Stimulated activated CD8-positive, alpha-beta memory T cell treated with anti-CD3 and anti-CD28 coated beads, Interleukin-12 subunit alpha, Interleukin-12 subunit beta, amount 100 ng/mL, for 24 hours (primary cell): ENCODE measurements around the gene CLPX.
"Not testable (repeated sequence)": the region's sequence is repeated elsewhere in the genome, so short reads cannot be mapped to it uniquely, and the experiment has no call there.

Source experiments
- DNase-seq: peaks from one replicate; pipeline ENCODE4 v3.0.0-alpha.2; 2020; ENCODE audit errors: extremely low read depth

The CLPX gene

DNA sequence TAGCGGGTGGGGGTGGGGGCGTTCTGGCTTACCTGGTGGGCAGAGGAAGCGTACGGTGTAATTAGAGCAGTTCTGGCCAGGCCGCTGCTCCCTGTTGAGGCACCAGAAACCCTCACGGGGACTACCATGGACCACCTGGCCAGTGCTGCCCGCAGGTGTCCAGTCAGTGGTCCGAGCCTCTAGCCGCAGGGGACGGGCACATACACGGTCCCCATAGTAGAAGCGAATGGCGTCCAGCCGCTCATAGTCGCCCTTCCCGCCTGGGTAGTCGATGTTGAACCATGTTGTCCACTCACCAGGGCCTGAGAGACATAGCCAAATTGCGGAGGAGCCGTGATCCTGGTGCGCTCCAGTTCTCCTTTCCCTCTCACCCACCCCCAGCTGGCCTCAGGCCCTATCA lies 21.6 kb upstream of the CLPX start:
- no peak for DNase-seq

DNA sequence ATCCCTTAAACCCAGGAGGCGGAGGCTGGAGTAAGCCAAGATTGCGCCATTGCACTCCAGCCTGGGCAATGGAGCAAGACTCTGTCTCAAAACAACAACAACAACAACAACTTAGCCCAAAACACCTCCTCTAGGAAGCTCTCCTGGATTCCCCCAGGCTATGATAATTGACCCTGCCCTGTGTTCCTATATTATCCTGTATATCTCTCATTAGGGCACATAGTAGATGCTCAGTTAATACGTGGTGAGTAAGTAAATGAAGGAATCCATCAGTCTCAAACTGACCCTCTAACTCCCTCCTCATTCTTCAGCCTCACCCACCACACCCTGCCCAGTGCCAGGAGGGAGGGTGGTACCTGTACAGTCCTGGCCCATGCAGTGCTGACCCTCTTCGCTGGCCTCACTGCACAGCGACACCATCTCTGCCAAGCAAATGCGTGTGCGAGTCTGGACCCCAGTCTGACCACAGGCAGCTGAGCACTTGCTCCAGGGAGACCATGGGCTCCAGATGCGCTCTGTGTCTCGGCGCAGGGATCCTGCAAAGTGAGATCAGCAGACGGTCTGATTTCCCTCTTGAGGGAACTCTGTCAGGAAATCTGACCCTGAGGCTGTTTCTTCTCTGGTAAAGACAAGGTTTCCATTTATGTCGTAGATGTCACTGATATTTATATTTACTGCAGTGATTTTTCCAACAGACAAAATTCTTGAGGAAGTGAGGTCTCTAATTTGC lies 20.0 kb upstream of the CLPX start:
- no peak for DNase-seq

- DNase-seq, result no peak
Observed at GRCh38 chr15:65204236-65204930, 19.2 kb upstream of the CLPX start.

DNA sequence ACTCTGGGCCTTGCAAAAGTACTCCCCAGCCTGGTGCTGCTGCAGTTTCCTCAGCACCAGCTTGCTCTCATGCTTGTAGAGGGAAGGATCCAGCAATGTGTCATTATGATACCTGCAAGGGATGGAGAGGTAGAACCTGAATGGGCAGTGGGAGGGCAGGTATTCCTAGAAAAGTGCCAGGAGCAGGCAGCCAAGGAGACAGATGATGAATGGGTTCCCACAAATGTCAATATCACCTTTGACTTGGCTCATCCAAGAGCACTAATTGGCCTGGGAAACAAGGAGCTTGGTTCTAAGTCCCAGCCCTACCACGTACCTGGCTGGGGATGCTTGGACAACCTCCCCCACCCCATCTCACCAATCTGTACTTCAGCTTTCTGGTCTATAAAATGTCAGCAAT lies 16.8 kb upstream of the CLPX start:
- no peak for DNase-seq

GRCh38 chr15:65198571-65198970 lies 13.4 kb upstream of the CLPX start:
- DNase-seq, result no peak

- no peak for DNase-seq
Observed at GRCh38 chr15:65197337-65197645, 12.1 kb upstream of the CLPX start.

DNA sequence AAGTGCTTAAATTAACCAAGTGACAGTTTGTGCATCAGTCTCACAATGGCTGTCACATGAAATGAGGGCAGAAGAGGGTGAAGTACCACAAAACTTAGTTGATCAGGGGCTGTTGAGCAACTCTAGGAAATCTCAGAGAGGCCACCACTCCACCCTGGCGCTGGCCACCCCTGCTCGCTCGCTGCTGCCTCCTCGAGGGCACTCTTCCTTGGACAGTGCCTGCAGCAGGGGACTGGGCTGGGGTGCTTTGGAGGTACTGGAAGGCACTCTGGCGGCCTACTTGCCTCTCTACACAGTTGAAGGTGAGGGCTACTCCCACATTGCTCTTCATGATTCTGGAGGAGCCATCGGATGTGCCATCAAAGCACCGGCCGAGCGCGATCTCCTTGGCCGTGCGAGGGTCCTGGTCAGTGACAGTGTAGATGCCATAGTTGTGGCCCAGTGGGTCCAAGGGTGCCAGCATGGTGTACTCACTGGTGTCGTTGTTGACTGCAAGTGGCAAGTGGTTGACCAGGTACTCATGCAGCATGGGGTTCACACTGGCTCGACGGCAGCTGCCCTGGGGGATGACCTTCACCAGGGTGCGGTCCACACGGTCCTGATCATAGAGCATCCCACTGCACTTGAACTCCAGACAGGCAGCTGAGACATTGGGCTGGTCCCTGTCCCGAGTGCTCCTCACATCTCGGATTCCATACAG lies 11.6 kb upstream of the CLPX start:
- DNase-seq, result no peak

DNA sequence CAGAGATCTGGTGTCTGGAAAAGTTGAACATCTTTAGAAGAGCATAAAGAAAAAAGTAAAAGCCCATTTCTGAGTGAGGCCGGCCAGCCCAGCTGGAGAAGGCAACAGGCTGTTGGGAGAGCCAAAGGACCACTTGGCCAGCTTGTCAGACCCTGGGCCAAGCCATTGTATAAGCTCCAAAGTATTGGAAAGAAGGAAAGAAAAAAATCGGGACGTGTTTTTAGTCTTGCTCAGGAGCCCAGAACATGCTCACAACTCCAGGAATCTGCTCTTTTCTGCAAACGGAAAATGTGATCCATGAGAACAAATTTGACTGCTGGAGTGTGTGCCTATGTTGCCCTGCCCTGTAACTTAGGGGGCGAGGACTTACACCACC lies 10.4 kb upstream of the CLPX start:
- DNase-seq, result no peak

DNA sequence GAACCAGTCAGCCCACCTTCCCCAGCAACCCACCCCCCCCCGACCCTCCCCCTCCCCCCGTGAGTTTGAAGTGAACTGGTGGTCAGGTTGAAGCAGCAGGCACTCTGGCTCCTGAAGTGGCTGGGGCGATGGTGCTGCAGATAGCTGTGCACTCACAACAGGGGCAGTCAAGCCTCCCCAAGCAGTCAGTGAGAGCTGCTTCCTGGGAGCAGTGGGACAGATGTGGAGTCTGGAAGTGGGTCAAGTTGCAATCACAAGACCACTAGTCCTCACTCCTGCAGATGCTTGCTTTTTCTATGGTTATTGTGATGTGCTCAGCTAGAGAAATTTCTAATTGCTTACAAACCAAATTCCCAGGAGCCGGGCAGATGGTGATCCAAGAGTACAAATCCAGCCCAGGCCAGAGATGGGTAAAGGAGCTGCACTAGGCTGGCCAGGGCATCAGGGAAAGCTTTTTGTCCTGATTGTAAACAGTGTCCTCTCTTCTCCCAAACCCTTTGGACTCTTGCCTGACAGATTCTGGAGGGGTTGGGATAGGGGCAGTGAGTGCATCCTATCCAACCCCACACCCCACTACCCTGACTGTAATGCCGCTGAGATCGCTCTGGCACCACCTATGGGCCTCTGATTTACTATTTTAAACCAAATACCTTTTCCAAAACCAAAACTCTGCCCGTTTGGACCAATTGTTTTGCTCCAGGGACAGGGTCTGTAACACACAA lies 9.8 kb upstream of the CLPX start:
- DNase-seq, result no peak

- no peak for DNase-seq
Observed at GRCh38 chr15:65192016-65192415, 6.9 kb upstream of the CLPX start.

- no peak for DNase-seq
Observed at GRCh38 chr15:65189102-65189740, 4.1 kb upstream of the CLPX start.

DNA sequence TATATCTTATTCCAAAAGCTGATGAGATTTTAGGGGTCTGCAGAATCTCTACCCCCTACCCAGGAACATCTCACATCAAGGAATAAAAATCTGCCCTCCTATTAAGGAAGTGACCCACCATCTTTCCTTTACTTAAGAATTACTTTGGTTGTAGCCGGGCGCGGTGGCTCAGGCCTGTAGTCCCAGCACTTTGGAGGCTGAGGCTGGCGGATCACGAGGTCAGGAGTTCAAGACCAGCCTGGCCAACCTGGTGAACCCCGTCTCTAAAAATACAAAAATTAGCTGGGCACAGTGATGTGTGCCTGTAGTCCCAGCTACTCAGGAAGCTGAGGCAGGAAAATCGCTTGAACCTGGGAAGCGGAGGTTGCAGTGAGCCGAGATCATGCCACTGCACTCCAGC lies 3.3 kb upstream of the CLPX start:
- not testable (repeated sequence) for DNase-seq

GRCh38 chr15:65184305-65184867 lies 756 bp downstream of the CLPX start:
- DNase-seq, result peak; percentile 19

GRCh38 chr15:65183865-65184159 lies 1.3 kb downstream of the CLPX start:
- no peak for DNase-seq

- DNase-seq, result no peak
Observed at GRCh38 chr15:65182538-65182937, 2.6 kb downstream of the CLPX start.

- not testable (repeated sequence) for DNase-seq
Observed at GRCh38 chr15:65181582-65182353, 3.4 kb downstream of the CLPX start.

- DNase-seq, result no peak
Observed at GRCh38 chr15:65180167-65180566, 5.0 kb downstream of the CLPX start.

GRCh38 chr15:65177901-65178300 lies 7.2 kb downstream of the CLPX start:
- DNase-seq, result no peak

GRCh38 chr15:65176056-65176455 lies 9.1 kb downstream of the CLPX start:
- no peak for DNase-seq

DNA sequence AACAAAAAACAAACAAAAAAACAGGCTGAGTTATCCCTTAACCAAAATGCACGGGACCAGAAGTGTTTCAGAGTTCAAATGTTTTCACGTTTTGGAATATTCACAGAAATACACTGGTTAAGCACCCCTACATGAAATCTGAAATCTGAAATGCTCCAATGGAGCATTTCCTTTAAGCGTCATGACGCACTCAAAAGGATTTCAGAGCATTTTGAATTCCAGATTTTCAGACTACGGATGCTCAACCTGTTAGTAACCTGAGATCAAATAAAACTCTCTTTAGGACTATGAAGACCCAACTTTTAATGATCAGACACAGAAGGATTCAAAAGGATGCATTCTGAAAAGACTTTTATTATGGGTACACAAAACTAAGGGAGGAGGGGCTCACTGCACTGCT lies 9.6 kb downstream of the CLPX start:
- no peak for DNase-seq

DNA sequence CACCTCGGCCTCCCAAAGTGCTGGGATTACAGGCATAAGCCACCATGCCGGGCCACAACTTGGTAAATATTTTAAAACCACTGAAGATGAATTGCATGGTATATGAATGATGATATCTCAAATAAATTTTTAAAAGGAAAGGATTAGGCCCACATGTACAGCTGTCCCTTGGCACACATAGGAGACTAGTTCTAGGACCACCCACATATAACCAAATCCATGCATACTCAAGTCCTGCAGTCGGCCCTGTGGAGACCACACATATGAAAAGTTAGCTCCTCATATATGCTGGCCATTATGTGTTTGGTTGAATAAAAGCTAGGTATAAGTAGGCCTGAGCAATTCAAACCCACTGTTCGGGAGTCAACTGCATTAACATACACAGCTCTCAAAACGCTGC lies 10.6 kb downstream of the CLPX start:
- no peak for DNase-seq
